ENCODE measurements around the gene BSN.

GRCh38 chr3:49601358-49602048, 47.2 kb downstream of the BSN start:
- no peak for TF ChIP-seq EZH2 (IDR thresholded peaks at IDR 0.05; ENCODE audit: borderline replicate concordance, low read depth, low read length, severe bottlenecking)
- no peak for TF ChIP-seq CTCF (IDR thresholded peaks at IDR 0.05; ENCODE audit: extremely low read depth in 1 of 2, insufficient read depth in 1 of 2, low read depth in 1 of 2, low read length in 2 of 2)
- no peak for TF ChIP-seq POLR2AphosphoS5 (IDR thresholded peaks at IDR 0.05; ENCODE audit: insufficient read depth, low read depth, low read length)
- TF ChIP-seq POLR2A (IDR thresholded peaks at IDR 0.05; ENCODE audit: low read depth, low read length), result no peak
- no peak for TF ChIP-seq MAX (IDR thresholded peaks at IDR 0.05; ENCODE audit: insufficient read depth, insufficient read length)
- TF ChIP-seq JUN (IDR thresholded peaks at IDR 0.05; ENCODE audit: borderline replicate concordance, insufficient read depth, insufficient read length, low read depth), result no peak

Measured in endothelial cell of umbilical vein (primary cell).